ENCODE results near the gene CDC42SE2. TPM values are rescaled to one million over a fixed set of nuclear protein-coding genes. Genes with fewer than 3 reads are reported as not detected.

CDC42SE2 gene
- total RNA-seq, 4 donors from 2014 or later = 25.2 to 38.7 (median 30.1) TPM

DNA sequence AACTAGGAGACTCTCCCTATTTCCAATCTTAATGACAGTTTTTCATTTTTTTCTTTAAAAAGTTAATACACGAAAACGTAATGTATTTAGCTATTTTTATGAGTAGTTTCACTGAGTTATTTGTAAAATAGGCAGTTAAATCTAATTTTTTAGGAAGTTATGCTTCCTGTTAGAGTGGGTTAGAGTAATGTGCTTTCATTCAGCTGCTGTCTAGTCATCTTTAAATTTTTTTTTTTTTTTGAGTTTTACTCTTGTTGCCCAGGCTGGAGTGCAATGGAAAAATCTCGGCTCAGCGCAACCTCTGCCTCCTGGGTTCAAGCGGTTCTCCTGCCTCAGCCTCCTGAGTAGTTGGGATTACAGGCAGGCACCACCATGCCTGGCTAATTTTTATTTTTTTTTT is 34.0 kb downstream of the CDC42SE2 start:
- Histone ChIP-seq H3K4me1 (peaks cover 0 to 2% (median 0%) of the 10 kb centered on the region in 3 donors), H3K27me3 (no peaks in the 10 kb centered on the region), H3K4me3 (no peak overlapping the region), H3K27ac (no peak overlapping the region), H3K36me3 (no peaks in the 10 kb centered on the region), H3K9me3 (no peaks in the 10 kb centered on the region)
- WGBS, 2 donors (ENCODE audit: low coverage in 1 of 2) = 88% methylated on average over 2 to 5 of the region's 5 CpGs
- TF ChIP-seq POLR2A (IDR thresholded peaks at IDR 0.05) = no peak
- no peak for TF ChIP-seq EP300 (IDR thresholded peaks at IDR 0.05)
- no peak for ATAC-seq

DNA sequence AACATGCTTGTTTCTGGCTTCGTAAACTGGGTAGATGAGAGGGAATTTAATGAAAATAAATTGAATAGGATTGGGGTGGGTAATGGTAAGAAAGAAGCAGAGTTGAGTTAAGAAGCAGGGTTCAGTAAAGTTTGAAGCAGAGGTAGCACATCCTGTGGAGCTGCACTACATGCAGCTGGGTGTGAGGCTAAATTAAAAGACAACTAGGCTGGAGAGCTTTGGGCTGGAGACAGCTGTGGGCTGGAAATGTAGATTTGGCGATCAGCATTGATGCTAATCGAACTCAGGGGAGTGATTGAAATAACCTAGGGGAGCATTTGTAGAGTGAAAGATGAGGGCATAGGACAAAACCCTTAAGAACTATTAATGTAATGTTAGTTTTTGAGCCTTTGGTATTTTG is 35.6 kb downstream of the CDC42SE2 start:
- no peaks in the 10 kb centered on the region for H3K27me3 ChIP-seq
- H3K27ac ChIP-seq = no peak overlapping the region
- no peaks in the 10 kb centered on the region for H3K9me3 ChIP-seq
- ATAC-seq = no peak
- TF ChIP-seq, protein P1, sequence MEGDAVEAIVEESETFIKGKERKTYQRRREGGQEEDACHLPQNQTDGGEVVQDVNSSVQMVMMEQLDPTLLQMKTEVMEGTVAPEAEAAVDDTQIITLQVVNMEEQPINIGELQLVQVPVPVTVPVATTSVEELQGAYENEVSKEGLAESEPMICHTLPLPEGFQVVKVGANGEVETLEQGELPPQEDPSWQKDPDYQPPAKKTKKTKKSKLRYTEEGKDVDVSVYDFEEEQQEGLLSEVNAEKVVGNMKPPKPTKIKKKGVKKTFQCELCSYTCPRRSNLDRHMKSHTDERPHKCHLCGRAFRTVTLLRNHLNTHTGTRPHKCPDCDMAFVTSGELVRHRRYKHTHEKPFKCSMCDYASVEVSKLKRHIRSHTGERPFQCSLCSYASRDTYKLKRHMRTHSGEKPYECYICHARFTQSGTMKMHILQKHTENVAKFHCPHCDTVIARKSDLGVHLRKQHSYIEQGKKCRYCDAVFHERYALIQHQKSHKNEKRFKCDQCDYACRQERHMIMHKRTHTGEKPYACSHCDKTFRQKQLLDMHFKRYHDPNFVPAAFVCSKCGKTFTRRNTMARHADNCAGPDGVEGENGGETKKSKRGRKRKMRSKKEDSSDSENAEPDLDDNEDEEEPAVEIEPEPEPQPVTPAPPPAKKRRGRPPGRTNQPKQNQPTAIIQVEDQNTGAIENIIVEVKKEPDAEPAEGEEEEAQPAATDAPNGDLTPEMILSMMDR (IDR thresholded peaks at IDR 0.05) = no peak
- TF ChIP-seq POLR2A (IDR thresholded peaks at IDR 0.05) = no peak
- TF ChIP-seq EP300 (IDR thresholded peaks at IDR 0.05) = no peak
- no peak for TF ChIP-seq POLR2AphosphoS5 (IDR thresholded peaks at IDR 0.05)
- H3K4me1 ChIP-seq = peaks cover 0 to 18% (median 8%) of the 10 kb centered on the region in 3 donors
- 88 to 100% methylated on average over 2 to 3 of the region's 3 CpGs for WGBS, 2 donors (ENCODE audit: low coverage in 1 of 2)
- H3K4me3 ChIP-seq = no peak overlapping the region
- H3K36me3 ChIP-seq = no peaks in the 10 kb centered on the region

DNA sequence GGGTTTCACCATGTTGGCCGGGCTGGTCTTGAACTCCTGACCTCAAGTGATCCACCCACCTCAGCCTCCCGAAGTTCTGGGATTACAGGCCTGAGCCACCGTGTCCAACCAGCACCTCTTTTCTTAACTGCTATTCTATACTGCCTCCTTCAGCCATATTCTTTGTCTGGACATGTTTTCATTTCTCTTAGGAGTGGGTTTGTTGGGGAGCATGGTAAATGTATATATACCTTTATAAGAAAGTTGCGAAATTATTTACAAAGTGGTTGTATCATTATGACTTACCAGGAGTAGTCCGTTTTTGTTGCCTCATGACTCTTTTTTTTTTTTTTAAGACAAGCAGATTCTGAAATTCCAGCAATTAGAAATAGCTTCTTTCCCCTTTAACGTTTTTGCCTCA is 38.7 kb downstream of the CDC42SE2 start:
- Histone ChIP-seq H3K27me3 (no peaks in the 10 kb centered on the region), H3K4me3 (no peak overlapping the region), H3K4me1 (peaks cover 0 to 23% (median 10%) of the 10 kb centered on the region in 3 donors), H3K9me3 (no peaks in the 10 kb centered on the region), H3K36me3 (no peaks in the 10 kb centered on the region), H3K27ac (no peak overlapping the region)
- WGBS, 2 donors (ENCODE audit: low coverage in 1 of 2) = 82 to 92% methylated on average over 4 to 6 of the region's 6 CpGs
- ATAC-seq = no peak
- TF ChIP-seq POLR2A (IDR thresholded peaks at IDR 0.05) = no peak
- TF ChIP-seq POLR2AphosphoS5 (IDR thresholded peaks at IDR 0.05) = no peak

DNA sequence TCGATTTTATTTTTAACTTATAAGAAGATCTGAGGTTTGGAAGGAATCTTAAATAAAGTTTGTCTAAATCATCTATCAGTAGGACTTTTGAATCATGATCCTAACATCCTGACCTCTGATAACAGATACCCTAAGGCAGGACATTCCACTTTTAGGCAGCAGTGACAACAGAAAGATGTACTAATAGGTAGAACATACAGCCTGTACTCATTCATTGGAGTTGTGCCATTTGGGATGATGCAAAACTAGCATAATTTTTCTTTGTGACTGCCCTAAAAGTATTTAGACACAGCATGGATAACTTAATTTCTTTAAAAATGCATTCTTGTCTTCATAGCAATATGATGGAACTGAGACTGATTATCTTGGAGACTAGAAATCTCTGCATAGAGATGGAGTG is 39.7 kb downstream of the CDC42SE2 start:
- ATAC-seq = no peak
- Histone ChIP-seq H3K4me3 (no peak overlapping the region), H3K4me1 (peaks cover 0 to 23% (median 10%) of the 10 kb centered on the region in 3 donors), H3K27me3 (no peaks in the 10 kb centered on the region), H3K27ac (no peak overlapping the region), H3K36me3 (no peaks in the 10 kb centered on the region), H3K9me3 (no peaks in the 10 kb centered on the region)
- no peak for TF ChIP-seq POLR2A (IDR thresholded peaks at IDR 0.05)
- no peak for TF ChIP-seq EP300 (IDR thresholded peaks at IDR 0.05)
- TF ChIP-seq, protein P1 (IDR thresholded peaks at IDR 0.05) = no peak
- TF ChIP-seq POLR2AphosphoS5 (IDR thresholded peaks at IDR 0.05) = no peak
- 80 to 92% methylated on average over 1 of the region's 1 CpG for WGBS, 2 donors (ENCODE audit: low coverage in 1 of 2)

DNA sequence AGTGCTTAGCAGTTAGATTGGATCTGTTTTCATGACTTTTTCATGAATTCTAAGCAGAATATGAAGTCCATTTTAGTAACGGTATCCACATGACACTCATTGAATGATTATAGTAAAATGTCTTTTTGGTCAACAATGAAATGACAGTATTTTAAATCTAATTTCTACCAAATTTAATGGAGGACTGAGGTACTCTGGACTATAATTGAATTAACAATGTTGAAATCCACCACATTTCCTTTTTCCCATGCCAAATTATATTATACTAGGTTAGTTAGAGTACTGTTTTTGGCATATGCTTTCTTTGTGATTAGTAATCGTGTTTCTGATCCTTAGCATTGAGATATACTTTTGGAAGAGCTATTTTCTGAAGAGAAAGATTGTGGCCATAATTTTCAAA is 40.6 kb downstream of the CDC42SE2 start:
- no peak overlapping the region for H3K4me3 ChIP-seq
- H3K27me3 ChIP-seq = no peaks in the 10 kb centered on the region
- 50 to 52% methylated on average over 2 of the region's 2 CpGs for WGBS, 2 donors (ENCODE audit: low coverage in 1 of 2)
- H3K4me1 ChIP-seq = peaks cover 0 to 23% (median 10%) of the 10 kb centered on the region in 3 donors
- ATAC-seq = no peak
- H3K36me3 ChIP-seq = no peaks in the 10 kb centered on the region
- no peaks in the 10 kb centered on the region for H3K9me3 ChIP-seq
- no peak for TF ChIP-seq POLR2AphosphoS5 (IDR thresholded peaks at IDR 0.05)
- no peak for TF ChIP-seq POLR2A (IDR thresholded peaks at IDR 0.05)
- TF ChIP-seq EP300 (IDR thresholded peaks at IDR 0.05) = no peak
- TF ChIP-seq, protein P1 (IDR thresholded peaks at IDR 0.05) = no peak
- H3K27ac ChIP-seq = no peak overlapping the region

DNA sequence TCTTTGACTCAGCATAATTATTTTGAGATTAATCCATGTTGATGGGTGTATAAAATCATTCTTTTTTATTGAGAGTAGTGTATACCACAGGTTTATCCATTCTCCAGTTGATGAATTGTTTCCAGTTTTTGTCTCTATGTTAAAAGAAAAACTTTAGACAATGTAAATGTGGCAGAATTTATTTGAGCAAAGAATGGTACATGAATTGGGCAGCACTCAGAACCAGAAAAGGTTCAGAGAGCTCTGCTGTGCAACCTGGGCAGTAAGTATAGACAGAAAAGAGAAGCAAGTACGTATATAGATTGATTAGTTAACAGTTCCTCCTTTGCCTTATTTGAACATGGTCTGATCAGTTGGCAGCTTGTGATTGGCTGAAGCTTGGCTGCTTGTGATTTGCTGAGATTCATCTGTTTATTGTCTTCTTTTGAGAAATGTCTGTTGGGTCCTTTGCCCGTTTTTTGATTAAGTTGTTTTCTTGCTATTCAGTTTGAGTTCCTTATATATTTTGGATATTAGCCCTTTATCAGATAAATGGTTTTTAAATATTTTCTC is 41.4 kb downstream of the CDC42SE2 start:
- H3K9me3 ChIP-seq = no peaks in the 10 kb centered on the region
- H3K27me3 ChIP-seq = no peaks in the 10 kb centered on the region
- H3K4me1 ChIP-seq = peaks cover 0 to 23% (median 10%) of the 10 kb centered on the region in 3 donors
- H3K36me3 ChIP-seq = no peaks in the 10 kb centered on the region
- WGBS, 2 donors (ENCODE audit: low coverage in 1 of 2) = 93 to 100% methylated on average over 2 of the region's 2 CpGs
- H3K27ac ChIP-seq = no peak overlapping the region
- no peak overlapping the region for H3K4me3 ChIP-seq
- TF ChIP-seq, protein P1 (IDR thresholded peaks at IDR 0.05) = no peak
- no peak for TF ChIP-seq POLR2A (IDR thresholded peaks at IDR 0.05)
- no peak for ATAC-seq
